ENCODE measurements around the gene B3GALT6.

B3GALT6 gene

GRCh38 chr1:1240822-1241587, 9.0 kb downstream of the B3GALT6 start:
- no peak for DNase-seq
- Histone ChIP-seq H3K4me2 (ENCODE audit: low read depth, low read length) (peak overlapping the region; percentile 12; the same call in 1 of the 2 replicates), H3K4me1 (ENCODE audit: low read length) (no peaks in the 10 kb centered on the region), H3K27me3 (replicated peaks; ENCODE audit: insufficient read depth, low read length) (peaks cover 62% of the 10 kb centered on the region), H3K36me3 (replicated peaks; ENCODE audit: insufficient read depth, low read length) (no peaks in the 10 kb centered on the region), H3K9me3 (replicated peaks; ENCODE audit: insufficient read depth, low read length) (no peaks in the 10 kb centered on the region), H3K9ac (ENCODE audit: low read length) (no peak overlapping the region), H3K79me2 (ENCODE audit: low read length) (no peaks in the 10 kb centered on the region), H3K27ac (ENCODE audit: low read length) (no peak overlapping the region), H4K20me1 (ENCODE audit: insufficient read depth, low read length) (no peaks in the 10 kb centered on the region), H3F3A (ENCODE audit: insufficient read depth, low read length) (no peaks in the 10 kb centered on the region), H2AFZ (ENCODE audit: low read length) (no peak overlapping the region), H3K4me3 (ENCODE audit: low read length) (no peak overlapping the region), H3K9me2 (replicated peaks; ENCODE audit: insufficient read depth, low read length) (no peaks in the 10 kb centered on the region)
- TF ChIP-seq, protein P1, sequence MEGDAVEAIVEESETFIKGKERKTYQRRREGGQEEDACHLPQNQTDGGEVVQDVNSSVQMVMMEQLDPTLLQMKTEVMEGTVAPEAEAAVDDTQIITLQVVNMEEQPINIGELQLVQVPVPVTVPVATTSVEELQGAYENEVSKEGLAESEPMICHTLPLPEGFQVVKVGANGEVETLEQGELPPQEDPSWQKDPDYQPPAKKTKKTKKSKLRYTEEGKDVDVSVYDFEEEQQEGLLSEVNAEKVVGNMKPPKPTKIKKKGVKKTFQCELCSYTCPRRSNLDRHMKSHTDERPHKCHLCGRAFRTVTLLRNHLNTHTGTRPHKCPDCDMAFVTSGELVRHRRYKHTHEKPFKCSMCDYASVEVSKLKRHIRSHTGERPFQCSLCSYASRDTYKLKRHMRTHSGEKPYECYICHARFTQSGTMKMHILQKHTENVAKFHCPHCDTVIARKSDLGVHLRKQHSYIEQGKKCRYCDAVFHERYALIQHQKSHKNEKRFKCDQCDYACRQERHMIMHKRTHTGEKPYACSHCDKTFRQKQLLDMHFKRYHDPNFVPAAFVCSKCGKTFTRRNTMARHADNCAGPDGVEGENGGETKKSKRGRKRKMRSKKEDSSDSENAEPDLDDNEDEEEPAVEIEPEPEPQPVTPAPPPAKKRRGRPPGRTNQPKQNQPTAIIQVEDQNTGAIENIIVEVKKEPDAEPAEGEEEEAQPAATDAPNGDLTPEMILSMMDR (IDR thresholded peaks at IDR 0.05; ENCODE audit: low read length): no peak
- TF ChIP-seq EZH2 (optimal IDR thresholded peaks at IDR 0.05; ENCODE audit: low read depth, low read length) (no peak), EZH2phosphoT487 (IDR thresholded peaks at IDR 0.05; ENCODE audit: low read length) (no peak)

- H3F3A ChIP-seq (ENCODE audit: insufficient read depth, low read length): no peaks in the 10 kb centered on the region
- no peaks in the 10 kb centered on the region for H4K20me1 ChIP-seq (ENCODE audit: insufficient read depth, low read length)
- no peak overlapping the region for H3K4me3 ChIP-seq (ENCODE audit: low read length)
- no peak overlapping the region for H2AFZ ChIP-seq (ENCODE audit: low read length)
- no peaks in the 10 kb centered on the region for H3K9me2 ChIP-seq (replicated peaks; ENCODE audit: insufficient read depth, low read length)
- H3K27me3 ChIP-seq (replicated peaks; ENCODE audit: insufficient read depth, low read length): peaks cover 62% of the 10 kb centered on the region
- no peaks in the 10 kb centered on the region for H3K9me3 ChIP-seq (replicated peaks; ENCODE audit: insufficient read depth, low read length)
- no peak for DNase-seq
- no peaks in the 10 kb centered on the region for H3K79me2 ChIP-seq (ENCODE audit: low read length)
- H3K4me1 ChIP-seq (ENCODE audit: low read length): no peaks in the 10 kb centered on the region
- no peak overlapping the region for H3K4me2 ChIP-seq (ENCODE audit: low read depth, low read length)
- no peak overlapping the region for H3K27ac ChIP-seq (ENCODE audit: low read length)
- TF ChIP-seq EZH2phosphoT487 (IDR thresholded peaks at IDR 0.05; ENCODE audit: low read length) (no peak), EZH2 (optimal IDR thresholded peaks at IDR 0.05; ENCODE audit: low read depth, low read length) (no peak)
- TF ChIP-seq, protein P1 (IDR thresholded peaks at IDR 0.05; ENCODE audit: low read length): no peak
- H3K36me3 ChIP-seq (replicated peaks; ENCODE audit: insufficient read depth, low read length): no peaks in the 10 kb centered on the region
- no peak overlapping the region for H3K9ac ChIP-seq (ENCODE audit: low read length)
These were observed 9.7 kb downstream of the B3GALT6 start for GRCh38 chr1:1241588-1242219.

DNA sequence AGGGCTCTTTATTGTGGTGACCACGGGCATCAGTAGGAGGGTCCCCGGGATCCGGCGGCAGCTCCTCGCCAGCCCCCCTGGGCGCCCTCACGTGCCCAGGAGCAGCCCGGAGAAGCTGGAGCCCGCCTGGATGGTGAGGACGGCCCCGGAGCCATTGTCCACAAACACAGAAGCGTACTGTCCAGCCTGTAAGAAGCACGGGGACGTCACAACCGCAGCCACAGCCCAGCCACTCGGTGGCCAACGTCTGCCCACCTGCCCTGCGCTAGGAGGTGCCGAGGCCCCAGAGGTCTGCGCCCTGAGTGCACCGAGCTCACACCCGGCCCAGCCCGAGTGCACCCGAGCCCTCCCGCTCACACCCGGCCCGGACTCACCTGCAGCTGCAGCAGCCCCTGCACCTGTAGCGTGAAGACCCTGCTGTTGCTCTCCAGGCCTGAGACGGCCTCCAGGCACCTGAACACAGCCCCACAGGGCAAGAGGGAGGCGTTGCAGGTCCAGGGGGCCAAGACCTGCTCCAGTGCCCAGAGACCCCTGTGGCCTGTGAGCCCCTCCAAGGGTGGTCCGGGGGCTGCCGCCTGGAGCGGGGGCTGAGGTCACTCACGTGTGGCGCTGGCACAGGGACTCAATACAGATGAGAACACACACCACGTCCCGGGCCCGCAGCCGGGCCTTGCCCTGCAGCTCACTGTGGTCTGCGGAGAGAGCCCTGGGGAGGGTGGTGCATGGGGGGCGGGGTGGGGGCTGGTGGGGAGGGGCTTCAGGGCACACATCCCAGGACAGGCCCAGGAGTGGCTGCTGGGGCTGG, 10.6 kb downstream of the B3GALT6 start:
- H3K4me2 ChIP-seq (ENCODE audit: low read depth, low read length): no peak overlapping the region
- H4K20me1 ChIP-seq (ENCODE audit: insufficient read depth, low read length): no peaks in the 10 kb centered on the region
- no peaks in the 10 kb centered on the region for H3K36me3 ChIP-seq (replicated peaks; ENCODE audit: insufficient read depth, low read length)
- no peaks in the 10 kb centered on the region for H3K9me3 ChIP-seq (replicated peaks; ENCODE audit: insufficient read depth, low read length)
- no peak overlapping the region for H3K27ac ChIP-seq (ENCODE audit: low read length)
- H3K9me2 ChIP-seq (replicated peaks; ENCODE audit: insufficient read depth, low read length): no peaks in the 10 kb centered on the region
- TF ChIP-seq, protein P1 (IDR thresholded peaks at IDR 0.05; ENCODE audit: low read length): no peak
- TF ChIP-seq EZH2 (optimal IDR thresholded peaks at IDR 0.05; ENCODE audit: low read depth, low read length) (no peak), EZH2phosphoT487 (IDR thresholded peaks at IDR 0.05; ENCODE audit: low read length) (no peak)
- no peak overlapping the region for H2AFZ ChIP-seq (ENCODE audit: low read length)
- DNase-seq: no peak
- H3K4me1 ChIP-seq (ENCODE audit: low read length): no peaks in the 10 kb centered on the region
- H3F3A ChIP-seq (ENCODE audit: insufficient read depth, low read length): no peaks in the 10 kb centered on the region
- peaks cover 65% of the 10 kb centered on the region for H3K27me3 ChIP-seq (replicated peaks; ENCODE audit: insufficient read depth, low read length)
- no peak overlapping the region for H3K9ac ChIP-seq (ENCODE audit: low read length)
- no peaks in the 10 kb centered on the region for H3K79me2 ChIP-seq (ENCODE audit: low read length)
- H3K4me3 ChIP-seq (ENCODE audit: low read length): no peak overlapping the region
